GM12878 (cell line): ENCODE measurements around the gene THY1. TPM values are rescaled to one million over a fixed set of nuclear protein-coding genes. Genes with fewer than 3 reads are reported as not detected.

ENCODE experiments used
- ATAC-seq: fragments of 200-7000 bp; cut with Tn5 transposase; 3 replicates; pipeline ENCODE4 v1.9.1; 2020; ENCODE audit warnings: mild to moderate bottlenecking, moderate library complexity
- BruUV-seq: library from RNA; stranded (reverse); fragments of 400-500 nt; replicated peaks from 2 replicates; lab custom pipeline; 2021; lab: Mats Ljungman, UMichigan
- CTCF ChIA-PET: fragments of 300-600 bp; sonication (Branson Sonifier 250); formaldehyde crosslinking; extraction: SDS; loops from one replicate; lab custom pipeline; 2021; ENCODE audit warnings: inconsistent platforms; lab: Yijun Ruan, JAX
- POLR2A ChIA-PET: fragments of 350-600 bp; formaldehyde crosslinking; extraction: SDS; loops from one replicate; lab custom pipeline; 2021; ENCODE audit warnings: inconsistent platforms; lab: Charles Lee
- RAD21 ChIA-PET: fragments of 300-600 bp; sonication (Branson Sonifier 250); formaldehyde crosslinking; loops from one replicate; lab custom pipeline; 2023; ENCODE audit warnings: antibody characterized with exemption; ENCODE audit not compliant: unreplicated experiment; lab: Charles Lee
- SMC1A ChIA-PET: fragments of 300-600 bp; sonication (Branson Sonifier 250); formaldehyde crosslinking; loops from one replicate; lab custom pipeline; 2023; ENCODE audit not compliant: unreplicated experiment, uncharacterized antibody; lab: Charles Lee
- DNase-seq: peaks from one replicate; pipeline ENCODE4 v3.0.0-alpha.2; 2011; ENCODE audit warnings: low read depth, low spot score
- FAIRE-seq: peaks from 3 replicates; lab custom pipeline; 2011; peaks lifted over from hg19 to GRCh38; lab: Jason Lieb, UNC
- H2AFZ ChIP-seq: 2 replicates; pipeline ENCODE4 v1.6.0; 2011; ENCODE audit warnings: low read depth, low read length, control low read depth; ENCODE audit not compliant: control insufficient read depth
- H3K27ac ChIP-seq: 2 replicates; pipeline ENCODE4 v1.5.1; 2011; ENCODE audit warnings: control low read depth; ENCODE audit not compliant: control insufficient read depth, insufficient read depth
- H3K27me3 ChIP-seq, 2 experiments: replicated peaks in 1 of 2; 2 replicates each; pipeline versions ENCODE4 v1.6.0 to v1.6.1; 2011; ENCODE audit warnings: low read length in 1 of 2; ENCODE audit not compliant: control insufficient read depth in 2 of 2, insufficient read depth in 2 of 2
- H3K36me3 ChIP-seq, 2 experiments: 2 replicates each; pipeline ENCODE4 v1.5.1; 2011; ENCODE audit warnings: low read length in 1 of 2; ENCODE audit not compliant: control insufficient read depth in 2 of 2, insufficient read depth in 2 of 2
- H3K4me1 ChIP-seq: 2 replicates; pipeline ENCODE4 v1.6.1; 2011; ENCODE audit warnings: mild to moderate bottlenecking, low read length, moderate library complexity, mixed read lengths; ENCODE audit not compliant: control insufficient read depth, insufficient read depth
- H3K4me2 ChIP-seq: 2 replicates; pipeline ENCODE4 v1.6.0; 2011; ENCODE audit warnings: control low read depth; ENCODE audit not compliant: control insufficient read depth, insufficient read depth
- H3K4me3 ChIP-seq: fragments of 200-600 bp; sonication (generic); 2 replicates; pipeline ENCODE4 v1.5.1; 2016
- H3K79me2 ChIP-seq: 2 replicates; pipeline ENCODE4 v1.6.0; 2011; ENCODE audit warnings: low read length; ENCODE audit not compliant: control insufficient read depth, insufficient read depth
- H3K9ac ChIP-seq: 2 replicates; pipeline ENCODE4 v1.8.0; 2011; ENCODE audit warnings: low read length, control low read depth, mixed read lengths; ENCODE audit not compliant: control insufficient read depth, insufficient read depth
- H3K9me3 ChIP-seq: replicated peaks from 3 replicates; pipeline ENCODE4 v1.5.1; 2011; ENCODE audit warnings: mild to moderate bottlenecking, low read length; ENCODE audit not compliant: control insufficient read depth, insufficient read depth
- H4K20me1 ChIP-seq: 2 replicates; pipeline ENCODE4 v1.6.0; 2011; ENCODE audit not compliant: control insufficient read depth, insufficient read depth
- ATF7 ChIP-seq: fragments of 450-650 bp; IDR thresholded peaks from 2 replicates; pipeline ENCODE4 v1.6.1; 2016; ENCODE audit warnings: low read depth, mild to moderate bottlenecking
- CHD4 ChIP-seq: fragments of 200-600 bp; sonication (generic); IDR thresholded peaks from 2 replicates; pipeline ENCODE4 v1.6.1; 2016; ENCODE audit warnings: mild to moderate bottlenecking
- EGR1 ChIP-seq, 2 experiments: IDR thresholded peaks; 1 replicate in 1 of 2; 2 replicates in 1 of 2; pipeline ENCODE4 v1.6.1; 2011 to 2012; ENCODE audit warnings: low read depth in 2 of 2, low read length in 2 of 2, borderline replicate concordance in 1 of 2, mild to moderate bottlenecking in 1 of 2, moderate library complexity in 1 of 2
- ETV6 ChIP-seq, 2 experiments: fragments of 450-650 bp in 1 of 2; IDR thresholded peaks in 1 of 2; conservative IDR thresholded peaks in 1 of 2; 2 replicates each; pipeline ENCODE4 v1.6.1; 2014; ENCODE audit warnings: antibody characterized with exemption in 1 of 2, borderline replicate concordance in 1 of 2, low read depth in 1 of 2, mild to moderate bottlenecking in 1 of 2, moderate library complexity in 1 of 2
- HDGF ChIP-seq: fragments of 450-650 bp; IDR thresholded peaks from 2 replicates; pipeline ENCODE4 v1.6.1; 2016; ENCODE audit warnings: antibody characterized with exemption
- MYB ChIP-seq: fragments of 150-350 bp; IDR thresholded peaks from 2 replicates; pipeline ENCODE4 v1.6.1; 2014; ENCODE audit warnings: mild to moderate bottlenecking, low read depth, low read length, borderline replicate concordance
- RB1 ChIP-seq: fragments of 450-650 bp; formaldehyde crosslinking; IDR thresholded peaks from 2 replicates; pipeline ENCODE4 v1.6.1; 2017; ENCODE audit warnings: mild to moderate bottlenecking, borderline replicate concordance
- RUNX3 ChIP-seq: IDR thresholded peaks from 2 replicates; pipeline ENCODE4 v1.6.1; 2012; ENCODE audit warnings: low read length, inconsistent platforms
- YY1 ChIP-seq: IDR thresholded peaks from 2 replicates; pipeline ENCODE4 v1.6.1; 2011; ENCODE audit warnings: low read depth, mild to moderate bottlenecking, low read length
- WGBS: methylation state at CpG from one replicate; pipeline ENCODE4 v1.1.6; 2016; ENCODE audit warnings: low lambda C conversion rate; ENCODE audit not compliant: insufficient replicate concordance, insufficient coverage; ENCODE audit errors: missing lambda C conversion rate; 5-methylcytosine and 5-hydroxymethylcytosine counted together
- in situ Hi-C: fragments of 300-500 bp; cut with MboI; formaldehyde crosslinking; loops from 9 replicates; pipeline ENCODE4 v1.14.3; 2018; ENCODE audit warnings: mixed read lengths
- intact Hi-C: fragments of 100-400 bp; cut with micrococcal nuclease; formaldehyde crosslinking; loops from one replicate; pipeline ENCODE4 v1.14.2; 2022; ENCODE audit not compliant: unreplicated experiment
- polyA plus RNA-seq, 11 experiments: library from polyadenylated mRNA; depleted of rRNA in 4 of 11; unstranded in 6 of 11; stranded (reverse) in 5 of 11; fragments of >200 nt; fragmentation: Nextera tagmentation in 4 of 11; fragmentation: Illumina TruSeq in 1 of 11; extraction: Ambion mirVana in 4 of 11; extraction: Trizol in 1 of 11; gene quantifications; 1 replicate in 1 of 11; 2 replicates in 10 of 11; pipeline versions ENCODE4 v1.2.1 to v1.2.3, GENCODE V29; 2011 to 2016; ENCODE audit warnings: inconsistent platforms in 2 of 11, missing spikeins in 2 of 11, low read depth in 1 of 11
- total RNA-seq, 4 experiments: library from RNA; depleted of rRNA in 3 of 4; stranded (reverse); fragments of >200 nt in 3 of 4; fragmentation: Illumina TruSeq in 1 of 4; extraction: Trizol in 1 of 4; gene quantifications; 2 replicates each; pipeline versions ENCODE4 v1.2.1 to v1.2.3, GENCODE V29; 2013 to 2021
- TF ChIP-seq, protein P1 (sequence below): fragments of 450-650 bp; IDR thresholded peaks from 2 replicates; pipeline ENCODE4 v1.6.1; 2016; ENCODE audit warnings: mild to moderate bottlenecking
- TF ChIP-seq, protein P2 (sequence below): IDR thresholded peaks from 2 replicates; pipeline ENCODE4 v1.6.1; 2012; ENCODE audit warnings: improper control_type of control experiment, low read depth, low read length; ENCODE audit not compliant: insufficient replicate concordance
- TF ChIP-seq, protein P3 (sequence below): fragments of 450-650 bp; IDR thresholded peaks from 2 replicates; pipeline ENCODE4 v1.6.1; 2017; ENCODE audit warnings: borderline replicate concordance

THY1 gene
- total and polyA plus RNA-seq, 10 of the 15 experiments (the other 5 are each of a cell fraction or from before 2014, with no cell fraction given) = 0.86 to 20.1 (median 3.2) TPM

DNA sequence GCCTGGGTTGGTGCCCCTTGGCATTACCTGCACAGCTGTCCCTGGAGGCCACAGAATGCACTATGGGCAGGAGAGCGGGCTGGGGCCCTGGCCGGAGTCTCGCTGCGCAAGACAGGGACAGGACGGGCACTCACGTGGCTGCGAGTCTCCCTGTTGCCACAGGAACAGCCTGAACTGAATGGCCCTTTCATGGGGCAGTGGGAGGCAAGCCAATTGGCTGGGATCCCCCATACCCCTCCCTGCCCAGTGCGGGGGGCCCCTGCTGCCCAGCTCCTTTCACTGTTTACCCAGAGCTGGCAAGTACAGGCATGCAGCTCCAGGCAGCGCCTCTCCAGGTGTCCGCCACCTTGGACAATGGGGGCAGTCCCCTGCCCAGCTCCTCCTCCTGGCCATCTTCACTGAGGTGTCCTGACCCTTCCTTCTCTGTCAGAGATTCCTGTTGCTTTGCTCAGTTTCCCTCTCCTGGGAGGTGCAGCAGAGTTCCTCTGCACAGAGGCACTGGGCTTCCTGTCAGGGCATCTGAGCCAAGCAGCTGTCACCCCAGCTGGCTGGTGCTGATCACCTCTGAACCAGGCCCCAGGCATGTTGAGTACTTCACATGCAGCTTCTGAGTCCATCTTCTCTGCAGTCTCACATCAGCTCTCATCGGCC, 46.6 kb downstream of the THY1 start:
- no peak for FAIRE-seq
- SMC1A ChIA-PET = interaction anchor here (0.9 to 1.3 kb wide), 3 partner anchors 8 to 21 kb away, joined by 3 to 5 read pairs (median 4); no protein-coding TSS in a partner anchor
- no peak for ATAC-seq
- no peak for TF ChIP-seq CHD4
- TF ChIP-seq ATF7 = no peak
- TF ChIP-seq YY1 = no peak
- TF ChIP-seq, protein P1, sequence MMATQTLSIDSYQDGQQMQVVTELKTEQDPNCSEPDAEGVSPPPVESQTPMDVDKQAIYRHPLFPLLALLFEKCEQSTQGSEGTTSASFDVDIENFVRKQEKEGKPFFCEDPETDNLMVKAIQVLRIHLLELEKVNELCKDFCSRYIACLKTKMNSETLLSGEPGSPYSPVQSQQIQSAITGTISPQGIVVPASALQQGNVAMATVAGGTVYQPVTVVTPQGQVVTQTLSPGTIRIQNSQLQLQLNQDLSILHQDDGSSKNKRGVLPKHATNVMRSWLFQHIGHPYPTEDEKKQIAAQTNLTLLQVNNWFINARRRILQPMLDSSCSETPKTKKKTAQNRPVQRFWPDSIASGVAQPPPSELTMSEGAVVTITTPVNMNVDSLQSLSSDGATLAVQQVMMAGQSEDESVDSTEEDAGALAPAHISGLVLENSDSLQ = no peak
- no peak for TF ChIP-seq HDGF
- TF ChIP-seq, protein P2, sequence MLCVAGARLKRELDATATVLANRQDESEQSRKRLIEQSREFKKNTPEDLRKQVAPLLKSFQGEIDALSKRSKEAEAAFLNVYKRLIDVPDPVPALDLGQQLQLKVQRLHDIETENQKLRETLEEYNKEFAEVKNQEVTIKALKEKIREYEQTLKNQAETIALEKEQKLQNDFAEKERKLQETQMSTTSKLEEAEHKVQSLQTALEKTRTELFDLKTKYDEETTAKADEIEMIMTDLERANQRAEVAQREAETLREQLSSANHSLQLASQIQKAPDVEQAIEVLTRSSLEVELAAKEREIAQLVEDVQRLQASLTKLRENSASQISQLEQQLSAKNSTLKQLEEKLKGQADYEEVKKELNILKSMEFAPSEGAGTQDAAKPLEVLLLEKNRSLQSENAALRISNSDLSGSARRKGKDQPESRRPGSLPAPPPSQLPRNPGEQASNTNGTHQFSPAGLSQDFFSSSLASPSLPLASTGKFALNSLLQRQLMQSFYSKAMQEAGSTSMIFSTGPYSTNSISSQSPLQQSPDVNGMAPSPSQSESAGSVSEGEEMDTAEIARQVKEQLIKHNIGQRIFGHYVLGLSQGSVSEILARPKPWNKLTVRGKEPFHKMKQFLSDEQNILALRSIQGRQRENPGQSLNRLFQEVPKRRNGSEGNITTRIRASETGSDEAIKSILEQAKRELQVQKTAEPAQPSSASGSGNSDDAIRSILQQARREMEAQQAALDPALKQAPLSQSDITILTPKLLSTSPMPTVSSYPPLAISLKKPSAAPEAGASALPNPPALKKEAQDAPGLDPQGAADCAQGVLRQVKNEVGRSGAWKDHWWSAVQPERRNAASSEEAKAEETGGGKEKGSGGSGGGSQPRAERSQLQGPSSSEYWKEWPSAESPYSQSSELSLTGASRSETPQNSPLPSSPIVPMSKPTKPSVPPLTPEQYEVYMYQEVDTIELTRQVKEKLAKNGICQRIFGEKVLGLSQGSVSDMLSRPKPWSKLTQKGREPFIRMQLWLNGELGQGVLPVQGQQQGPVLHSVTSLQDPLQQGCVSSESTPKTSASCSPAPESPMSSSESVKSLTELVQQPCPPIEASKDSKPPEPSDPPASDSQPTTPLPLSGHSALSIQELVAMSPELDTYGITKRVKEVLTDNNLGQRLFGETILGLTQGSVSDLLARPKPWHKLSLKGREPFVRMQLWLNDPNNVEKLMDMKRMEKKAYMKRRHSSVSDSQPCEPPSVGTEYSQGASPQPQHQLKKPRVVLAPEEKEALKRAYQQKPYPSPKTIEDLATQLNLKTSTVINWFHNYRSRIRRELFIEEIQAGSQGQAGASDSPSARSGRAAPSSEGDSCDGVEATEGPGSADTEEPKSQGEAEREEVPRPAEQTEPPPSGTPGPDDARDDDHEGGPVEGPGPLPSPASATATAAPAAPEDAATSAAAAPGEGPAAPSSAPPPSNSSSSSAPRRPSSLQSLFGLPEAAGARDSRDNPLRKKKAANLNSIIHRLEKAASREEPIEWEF = no peak
- no peak for TF ChIP-seq RB1
- TF ChIP-seq MYB = no peak
- no peak for TF ChIP-seq ETV6 (conservative IDR thresholded peaks at IDR 0.05 in 1 of 2, IDR thresholded peaks at IDR 0.05 in 1 of 2; ENCODE audit: borderline replicate concordance in 1 of 2, low read depth in 1 of 2)
- TF ChIP-seq, protein P3, sequence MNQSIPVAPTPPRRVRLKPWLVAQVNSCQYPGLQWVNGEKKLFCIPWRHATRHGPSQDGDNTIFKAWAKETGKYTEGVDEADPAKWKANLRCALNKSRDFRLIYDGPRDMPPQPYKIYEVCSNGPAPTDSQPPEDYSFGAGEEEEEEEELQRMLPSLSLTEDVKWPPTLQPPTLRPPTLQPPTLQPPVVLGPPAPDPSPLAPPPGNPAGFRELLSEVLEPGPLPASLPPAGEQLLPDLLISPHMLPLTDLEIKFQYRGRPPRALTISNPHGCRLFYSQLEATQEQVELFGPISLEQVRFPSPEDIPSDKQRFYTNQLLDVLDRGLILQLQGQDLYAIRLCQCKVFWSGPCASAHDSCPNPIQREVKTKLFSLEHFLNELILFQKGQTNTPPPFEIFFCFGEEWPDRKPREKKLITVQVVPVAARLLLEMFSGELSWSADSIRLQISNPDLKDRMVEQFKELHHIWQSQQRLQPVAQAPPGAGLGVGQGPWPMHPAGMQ = no peak
- no peak for TF ChIP-seq EGR1 (IDR thresholded peaks at IDR 0.05; ENCODE audit: borderline replicate concordance in 1 of 2, low read depth in 2 of 2, low read length in 2 of 2)
- TF ChIP-seq RUNX3 = no peak

More for the DNA sequence above, 46.6 kb downstream of the THY1 start:
- intact Hi-C loops = no loop called here
- in situ Hi-C loops = no loop called here
- Histone ChIP-seq H4K20me1 (no peaks in the 10 kb centered on the region), H3K4me2 (no peak overlapping the region), H2AFZ (no peak overlapping the region), H3K9ac (no peak overlapping the region), H3K79me2 (no peaks in the 10 kb centered on the region), H3K36me3 (no peaks in the 10 kb centered on the region), H3K4me1 (no peaks in the 10 kb centered on the region), H3K27me3 (peaks cover 0 to 8% of the 10 kb centered on the region in 2 experiments; a peak in 3 of 4 replicates), H3K27ac (no peak overlapping the region), H3K4me3 (no peak overlapping the region), H3K9me3 (no peaks in the 10 kb centered on the region)
- WGBS = 38% methylated on average over 11 of the region's 11 CpGs
- no TSS peak for BruUV-seq
- ChIA-PET POLR2A (no interaction called here), RAD21 (interaction anchor here (1.5 to 5.1 kb wide), 7 partner anchors 9 to 98 kb away, joined by 3 to 47 read pairs (median 6); no protein-coding TSS in a partner anchor), CTCF (interaction anchor here (1.0 to 17.9 kb wide), 8 partner anchors 9 to 98 kb away, joined by 3 to 183 read pairs (median 14); no protein-coding TSS in a partner anchor)
- no peak for DNase-seq
